ENCODE results near the gene KCND2. TPM values are rescaled to one million over a fixed set of nuclear protein-coding genes. Genes with fewer than 3 reads are reported as not detected.

Gene KCND2
- total RNA-seq, 2 experiments from 2014 or later, result not detected

GRCh38 chr7:120272261-120272660 lies 714 bp upstream of the KCND2 start:
- intact Hi-C loops (cut with micrococcal nuclease), result no loop called here
- H3K4me3 Mint-ChIP-seq, result no peak overlapping the region
- peaks cover 4% of the 10 kb centered on the region for H3K4me1 Mint-ChIP-seq (ENCODE audit: low read depth)
- no peaks in the 10 kb centered on the region for H3K9me3 Mint-ChIP-seq
- TF ChIP-seq CTCF (IDR thresholded peaks at IDR 0.05), result no peak
- ATAC-seq (no peak), DNase-seq (peak; percentile 24)
- POLR2A ChIA-PET, result no interaction called here
- CTCF ChIA-PET, result no interaction called here
- H3K36me3 Mint-ChIP-seq (ENCODE audit: low read depth), result no peaks in the 10 kb centered on the region
- peaks cover 28% of the 10 kb centered on the region for H3K27me3 Mint-ChIP-seq
- H3K27ac Mint-ChIP-seq, result no peak overlapping the region

GRCh38 chr7:120273476-120273975 lies 551 bp downstream of the KCND2 start:
- POLR2A ChIA-PET, result no interaction called here
- H3K27ac Mint-ChIP-seq, result no peak overlapping the region
- CTCF ChIA-PET, result no interaction called here
- no peak for TF ChIP-seq CTCF (IDR thresholded peaks at IDR 0.05)
- peaks cover 28% of the 10 kb centered on the region for H3K27me3 Mint-ChIP-seq
- DNase-seq (peak; percentile 17), ATAC-seq (no peak)
- H3K4me1 Mint-ChIP-seq (ENCODE audit: low read depth), result peaks cover 4% of the 10 kb centered on the region
- H3K9me3 Mint-ChIP-seq, result no peaks in the 10 kb centered on the region
- intact Hi-C loops (cut with micrococcal nuclease), result no loop called here
- H3K36me3 Mint-ChIP-seq (ENCODE audit: low read depth), result no peaks in the 10 kb centered on the region
- H3K4me3 Mint-ChIP-seq, result peak overlapping the region; percentile 44

GRCh38 chr7:120274482-120274881 lies 1.5 kb downstream of the KCND2 start:
- ChIA-PET CTCF (no interaction called here), POLR2A (no interaction called here)
- no peak for TF ChIP-seq CTCF (IDR thresholded peaks at IDR 0.05)
- H3K4me3 Mint-ChIP-seq, result no peak overlapping the region
- peaks cover 4% of the 10 kb centered on the region for H3K4me1 Mint-ChIP-seq (ENCODE audit: low read depth)
- no peak for DNase-seq
- H3K27ac Mint-ChIP-seq, result no peak overlapping the region
- no peak for ATAC-seq
- H3K9me3 Mint-ChIP-seq, result no peaks in the 10 kb centered on the region
- H3K27me3 Mint-ChIP-seq, result peaks cover 28% of the 10 kb centered on the region
- intact Hi-C loops (cut with micrococcal nuclease), result no loop called here
- H3K36me3 Mint-ChIP-seq (ENCODE audit: low read depth), result no peaks in the 10 kb centered on the region

GRCh38 chr7:120274899-120275298 lies 1.9 kb downstream of the KCND2 start:
- ChIA-PET POLR2A (no interaction called here), CTCF (no interaction called here)
- Mint-ChIP-seq H3K9me3 (no peaks in the 10 kb centered on the region), H3K4me1 (ENCODE audit: low read depth) (peaks cover 4% of the 10 kb centered on the region), H3K27me3 (peaks cover 28% of the 10 kb centered on the region), H3K36me3 (ENCODE audit: low read depth) (no peaks in the 10 kb centered on the region), H3K4me3 (no peak overlapping the region), H3K27ac (no peak overlapping the region)
- no peak for ATAC-seq
- TF ChIP-seq CTCF (IDR thresholded peaks at IDR 0.05), result no peak
- intact Hi-C loops (cut with micrococcal nuclease), result no loop called here
- DNase-seq, result no peak

- no peak for TF ChIP-seq CTCF (IDR thresholded peaks at IDR 0.05)
- ATAC-seq (no peak), DNase-seq (no peak)
- CTCF ChIA-PET, result no interaction called here
- intact Hi-C loops (cut with micrococcal nuclease), result no loop called here
- Mint-ChIP-seq H3K4me3 (no peak overlapping the region), H3K4me1 (ENCODE audit: low read depth) (peaks cover 4% of the 10 kb centered on the region), H3K9me3 (no peaks in the 10 kb centered on the region), H3K27ac (no peak overlapping the region), H3K27me3 (peaks cover 23% of the 10 kb centered on the region), H3K36me3 (ENCODE audit: low read depth) (no peaks in the 10 kb centered on the region)
- POLR2A ChIA-PET, result no interaction called here
Observed at GRCh38 chr7:120276720-120277119, 3.7 kb downstream of the KCND2 start.

Measured in activated CD8-positive, alpha-beta T cell treated with anti-CD3 and anti-CD28 coated beads for 36 hours (primary cell).